HG03442 (cell line): ENCODE measurements around the gene SBF1.

Experiments used
- ATAC-seq: cut with Tn5 transposase; IDR thresholded peaks from one replicate; pipeline ENCODE4 v1.9.1; 2021; ENCODE audit warnings: mild to moderate bottlenecking, moderate library complexity; ENCODE audit not compliant: unreplicated experiment

The SBF1 gene

DNA sequence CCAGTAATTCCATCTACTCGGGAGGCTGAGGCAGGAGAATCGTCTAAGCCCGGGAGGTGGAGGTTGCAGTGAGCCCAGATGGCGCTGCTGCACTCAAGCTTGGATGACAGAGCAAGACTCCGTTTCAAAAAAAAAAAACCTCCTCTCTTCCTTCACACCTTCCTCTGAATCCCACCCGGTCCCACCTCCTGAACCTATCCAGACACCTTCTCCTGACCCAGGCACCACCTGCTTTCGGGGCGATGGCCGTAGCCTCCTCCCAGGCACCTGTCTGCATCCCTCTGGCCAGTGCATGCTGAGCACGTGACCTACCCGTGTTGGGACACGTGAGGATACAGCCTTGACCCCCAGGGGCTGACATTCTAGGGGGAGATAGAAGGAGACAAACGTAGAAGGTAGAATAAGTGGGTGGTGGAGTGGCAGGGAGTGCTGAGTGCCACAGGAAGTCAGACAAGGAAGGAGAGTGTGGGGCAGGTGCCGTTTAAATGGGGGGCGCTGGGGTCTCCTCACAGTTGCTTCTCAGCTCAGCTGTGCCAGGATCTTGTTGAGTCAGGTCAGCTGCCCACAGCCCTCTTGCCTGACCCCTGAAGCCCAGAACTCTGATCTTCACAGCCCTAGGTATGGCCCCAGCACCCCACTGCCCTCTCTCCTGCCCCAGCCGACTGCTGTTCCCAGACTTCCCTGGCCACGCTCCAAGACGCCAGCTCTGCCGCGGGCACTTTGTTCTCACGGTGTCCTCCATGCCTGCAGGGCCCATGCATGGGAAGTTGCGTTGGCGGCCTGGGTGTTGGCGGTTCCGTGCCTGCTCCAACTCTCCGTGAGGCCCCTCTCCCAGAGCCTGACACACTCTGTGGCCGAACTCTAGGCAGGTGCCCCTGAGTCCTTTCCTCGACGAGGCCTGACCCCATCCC lies 10.6 kb upstream of the SBF1 start:
- no peak for ATAC-seq

DNA sequence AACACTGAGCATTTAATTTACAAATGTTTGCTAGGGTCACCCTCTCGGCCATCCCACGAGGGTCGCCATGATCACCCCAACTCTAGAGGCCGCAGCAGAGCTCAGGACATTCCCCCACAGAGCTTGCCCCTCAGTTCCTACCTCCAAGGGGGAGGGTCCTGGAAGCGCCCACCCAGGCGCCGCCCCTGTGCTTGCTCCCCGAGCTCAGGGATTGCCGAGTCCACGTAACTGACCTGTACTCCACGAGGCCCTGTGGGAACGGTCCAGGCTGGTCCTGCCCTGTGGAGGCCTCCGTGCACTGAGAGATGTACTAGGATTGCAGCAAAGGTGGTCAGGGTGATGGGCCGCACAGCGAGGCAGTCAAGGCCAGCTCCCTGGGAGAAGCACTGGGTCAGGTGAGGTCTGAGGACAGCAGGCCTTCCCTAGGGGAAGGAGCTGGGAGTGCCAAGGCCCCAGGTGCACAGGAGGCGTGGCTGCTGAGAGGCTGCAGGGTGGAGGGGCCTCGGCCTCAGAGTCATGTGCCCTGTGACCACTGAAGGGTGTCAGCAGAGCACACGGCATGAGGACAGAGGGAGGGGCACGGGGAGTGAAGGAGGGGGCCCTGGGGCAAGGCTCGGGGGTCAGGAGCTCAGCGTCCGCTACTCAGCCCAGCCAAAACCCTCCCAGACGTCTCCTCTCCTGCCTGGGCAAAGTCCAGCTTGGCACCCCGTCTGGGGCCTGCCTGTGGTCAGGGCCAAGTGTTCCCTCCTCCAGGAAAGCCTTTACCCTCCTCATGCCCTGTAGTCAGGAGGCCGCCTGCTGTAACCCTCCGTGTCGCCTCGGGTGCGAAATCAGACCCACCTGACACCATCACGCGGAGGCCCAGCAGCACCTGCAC lies 9.4 kb upstream of the SBF1 start:
- ATAC-seq, result no peak

DNA sequence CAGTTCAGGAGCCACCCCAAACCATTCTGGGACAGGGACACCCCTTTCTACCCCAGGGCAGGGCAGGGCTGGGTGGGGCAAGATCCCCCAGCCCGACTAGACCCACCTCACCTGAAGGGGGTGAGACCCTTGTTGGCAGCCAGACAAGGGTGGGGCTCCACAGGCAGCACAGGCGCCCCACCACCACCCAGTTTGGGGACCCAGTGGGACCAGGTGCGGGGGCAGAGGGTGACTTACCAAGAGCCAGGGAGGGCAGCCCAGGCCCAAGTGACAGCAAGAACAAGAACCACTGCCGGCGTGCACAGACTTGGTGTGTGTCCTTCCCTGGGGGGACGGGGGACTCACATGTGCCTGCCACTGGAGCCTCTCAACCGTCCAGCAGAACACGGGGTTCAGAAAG lies 8.7 kb upstream of the SBF1 start:
- no peak for ATAC-seq

DNA sequence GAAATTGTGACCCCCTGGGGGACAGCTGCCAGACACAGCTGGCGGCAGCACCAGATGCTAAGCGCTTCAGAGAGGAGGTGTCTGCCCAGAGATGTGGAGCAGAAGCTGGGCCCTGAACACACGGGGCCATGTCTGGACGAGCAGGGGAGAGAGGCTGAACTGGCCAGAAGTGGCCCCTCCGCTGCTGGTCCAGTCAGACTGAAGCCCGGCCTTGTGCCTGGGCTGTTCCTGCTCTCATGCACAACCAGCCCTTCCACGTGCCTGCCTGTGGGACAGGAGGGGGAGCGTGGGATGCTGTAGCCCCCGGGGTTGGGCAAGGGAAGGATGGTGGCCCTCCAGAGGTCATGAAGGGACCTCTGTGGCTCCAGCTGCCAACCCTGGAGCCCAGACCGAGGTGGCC lies 8.3 kb upstream of the SBF1 start:
- ATAC-seq, result no peak

DNA sequence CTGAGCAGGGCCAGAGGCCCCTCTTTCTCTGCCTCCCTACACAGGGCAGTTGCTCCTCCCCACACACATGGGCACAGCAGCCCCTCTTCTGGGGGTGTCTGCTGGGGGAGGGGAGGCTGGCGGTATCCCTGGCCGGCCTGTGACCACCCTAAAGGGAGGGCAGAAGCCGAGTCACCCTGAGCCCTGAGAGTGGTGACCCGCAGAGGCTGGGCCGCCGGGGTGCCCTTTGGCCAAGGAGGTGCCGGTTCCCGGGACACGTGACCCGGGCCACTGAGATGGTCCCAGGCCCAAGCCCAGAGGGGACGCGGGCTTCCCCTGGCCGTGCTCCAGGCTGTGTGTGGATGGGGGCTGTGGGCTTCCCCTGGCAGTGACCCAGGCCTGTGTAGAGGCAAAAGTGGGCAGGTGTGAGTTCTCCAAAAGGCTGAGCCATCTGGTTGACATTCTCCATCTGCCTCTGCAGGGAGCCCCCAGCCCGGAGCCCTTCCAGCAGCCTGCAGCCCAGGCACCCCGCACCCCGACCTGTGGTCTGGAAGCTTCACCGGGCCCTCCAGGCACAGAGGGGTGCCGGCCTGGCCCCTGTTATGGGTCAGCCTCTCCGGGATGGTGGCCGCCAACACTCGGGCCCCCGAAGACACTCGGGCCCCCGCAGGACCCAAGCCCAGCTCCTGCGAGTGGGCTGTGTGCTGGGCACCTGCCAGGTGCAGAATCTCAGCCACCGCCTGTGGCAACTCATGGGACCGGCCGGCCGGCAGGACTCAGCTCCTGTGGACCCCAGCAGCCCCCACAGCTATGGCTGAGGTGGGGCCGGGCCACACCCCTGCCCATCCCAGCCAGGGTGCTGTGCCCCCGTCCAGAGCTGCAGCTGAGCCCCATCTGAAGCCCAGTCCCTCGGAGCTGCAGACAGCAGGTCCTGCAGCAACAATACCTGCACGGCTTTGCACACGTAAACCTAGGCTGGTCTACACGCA lies 7.6 kb upstream of the SBF1 start:
- no peak for ATAC-seq

DNA sequence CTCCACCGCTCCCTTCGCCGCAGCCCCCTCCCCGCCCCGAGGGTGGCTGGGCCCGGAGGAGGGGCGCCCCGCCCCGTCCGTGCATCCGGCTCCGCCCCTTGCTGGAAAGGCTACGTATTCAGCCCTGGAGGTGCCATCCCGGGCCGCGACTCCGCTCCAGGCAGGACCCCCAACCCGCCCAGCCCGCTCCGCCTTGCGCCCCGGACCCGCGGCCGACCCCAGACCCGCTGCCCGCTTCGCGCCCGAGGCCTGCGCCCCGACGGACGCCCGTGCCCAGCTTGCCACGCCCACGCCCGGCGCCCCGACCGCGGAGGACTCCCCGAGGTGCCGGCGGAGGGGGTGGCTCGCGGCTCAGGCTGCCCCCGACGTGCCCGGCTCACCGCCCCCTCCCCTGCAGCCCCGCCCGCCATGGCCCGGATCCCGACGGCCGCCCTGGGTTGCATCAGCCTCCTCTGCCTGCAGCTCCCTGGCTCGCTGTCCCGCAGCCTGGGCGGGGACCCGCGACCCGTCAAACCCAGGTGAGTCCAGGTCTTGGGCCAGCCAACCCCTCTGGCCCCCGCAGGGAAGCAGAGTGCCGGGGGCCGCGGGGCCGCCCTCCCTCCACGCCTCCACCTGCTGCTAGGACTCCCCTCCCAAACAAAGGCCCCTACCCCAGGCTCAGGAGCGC lies 6.7 kb upstream of the SBF1 start, which contains the start of gene ADM2:
Gene ADM2 (plus strand): TSS at position 104 of the 667 bp plus-strand sequence. CDS start 305 bp downstream, at position 409.
- ATAC-seq, result no peak

DNA sequence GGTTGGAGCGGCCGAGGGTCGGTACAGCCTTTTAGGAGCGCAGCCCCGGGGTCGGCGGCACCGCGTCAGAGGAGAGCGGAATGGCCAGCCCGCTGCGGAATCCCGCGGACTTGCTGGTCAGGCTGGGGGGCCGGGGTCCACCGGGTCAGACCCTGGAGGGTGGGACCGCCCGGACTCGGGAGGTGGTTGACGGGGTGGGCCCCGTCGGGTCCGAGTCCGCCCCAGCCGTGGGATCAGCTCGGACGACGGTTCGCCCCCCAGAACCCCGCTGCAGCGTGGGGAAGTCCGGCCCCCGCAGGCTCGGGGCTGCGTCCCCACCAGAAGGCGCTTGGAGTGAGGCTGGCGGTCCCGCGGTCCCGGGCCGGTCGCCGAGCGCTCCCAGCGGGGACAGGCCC lies 6.2 kb upstream of the SBF1 start:
- no peak for ATAC-seq

DNA sequence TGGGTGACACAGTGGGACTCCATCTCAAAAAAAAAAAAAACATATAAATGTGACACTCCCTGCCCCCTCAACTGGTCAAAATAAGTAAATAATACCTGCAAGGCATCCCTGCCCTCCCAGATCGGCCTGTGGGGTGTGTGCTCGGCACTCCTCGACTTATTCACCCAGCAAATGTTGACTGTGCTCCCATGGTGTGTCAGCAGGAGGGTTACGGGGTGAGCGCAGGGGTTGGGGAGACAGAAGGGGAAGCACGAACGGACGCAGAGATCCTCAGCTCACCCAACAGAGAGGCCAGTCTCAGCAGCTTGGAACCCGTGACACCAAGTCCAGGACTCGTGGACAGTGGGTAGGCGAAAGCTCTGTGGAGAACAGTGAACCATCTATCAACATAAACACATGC lies 4.9 kb upstream of the SBF1 start:
- no peak for ATAC-seq

DNA sequence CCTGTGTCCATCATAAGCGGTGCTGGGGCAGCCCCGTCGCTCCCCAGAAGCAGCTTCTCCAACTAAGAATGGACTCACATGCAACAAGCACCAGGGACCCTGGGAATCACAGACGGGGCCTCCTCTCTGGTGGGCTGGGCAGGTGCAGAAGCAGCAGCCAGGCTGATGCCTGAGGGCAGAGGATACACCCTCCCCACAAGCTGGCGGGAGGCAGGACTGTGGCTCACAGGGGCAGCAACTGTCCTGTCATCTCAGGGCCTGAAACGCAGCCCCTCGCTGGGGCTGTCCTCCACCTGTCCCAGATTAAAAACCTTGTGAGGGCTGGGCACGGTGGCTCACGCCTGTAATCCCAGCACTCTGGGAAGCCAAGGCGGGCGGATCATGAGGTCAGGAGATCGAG lies 3.1 kb upstream of the SBF1 start:
- ATAC-seq, result no peak

DNA sequence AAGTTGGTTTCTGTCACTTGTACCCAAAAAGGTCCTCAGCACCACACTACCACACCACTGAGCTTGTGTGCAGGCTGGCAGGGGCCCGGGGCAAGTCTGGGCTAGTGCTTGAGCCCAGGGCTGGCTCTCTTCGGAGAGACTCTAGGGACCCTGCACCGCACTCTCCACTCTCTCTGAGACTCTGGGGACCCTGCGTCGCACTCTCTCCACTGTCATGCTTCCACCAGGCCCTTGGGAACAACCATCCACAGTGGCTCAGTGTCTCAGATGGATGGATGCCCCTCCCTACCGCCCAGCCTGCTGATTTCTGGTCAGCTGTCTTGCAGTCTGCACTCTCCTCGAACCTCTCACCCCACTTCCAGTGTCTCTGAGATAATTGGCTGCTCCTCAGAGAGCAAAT lies 2.0 kb upstream of the SBF1 start:
- ATAC-seq, result no peak

DNA sequence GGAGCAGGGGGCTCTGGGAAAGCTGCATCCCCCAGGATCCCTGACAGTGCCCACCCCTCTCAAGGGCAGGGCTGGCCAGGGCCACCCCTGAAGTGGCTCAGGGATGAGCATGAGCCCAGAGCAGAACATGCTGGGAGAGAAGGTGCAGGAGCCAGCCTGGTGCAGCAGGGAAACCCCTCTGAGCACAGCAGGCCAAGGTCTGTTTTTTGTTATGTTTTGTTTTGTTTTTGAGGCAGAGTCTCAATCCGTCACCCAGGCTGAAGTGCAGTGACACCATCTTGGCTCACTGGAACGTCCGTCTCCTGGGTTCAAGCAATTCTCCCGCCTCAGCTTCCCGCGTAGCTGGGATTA lies 792 bp upstream of the SBF1 start:
- ATAC-seq, result no peak

DNA sequence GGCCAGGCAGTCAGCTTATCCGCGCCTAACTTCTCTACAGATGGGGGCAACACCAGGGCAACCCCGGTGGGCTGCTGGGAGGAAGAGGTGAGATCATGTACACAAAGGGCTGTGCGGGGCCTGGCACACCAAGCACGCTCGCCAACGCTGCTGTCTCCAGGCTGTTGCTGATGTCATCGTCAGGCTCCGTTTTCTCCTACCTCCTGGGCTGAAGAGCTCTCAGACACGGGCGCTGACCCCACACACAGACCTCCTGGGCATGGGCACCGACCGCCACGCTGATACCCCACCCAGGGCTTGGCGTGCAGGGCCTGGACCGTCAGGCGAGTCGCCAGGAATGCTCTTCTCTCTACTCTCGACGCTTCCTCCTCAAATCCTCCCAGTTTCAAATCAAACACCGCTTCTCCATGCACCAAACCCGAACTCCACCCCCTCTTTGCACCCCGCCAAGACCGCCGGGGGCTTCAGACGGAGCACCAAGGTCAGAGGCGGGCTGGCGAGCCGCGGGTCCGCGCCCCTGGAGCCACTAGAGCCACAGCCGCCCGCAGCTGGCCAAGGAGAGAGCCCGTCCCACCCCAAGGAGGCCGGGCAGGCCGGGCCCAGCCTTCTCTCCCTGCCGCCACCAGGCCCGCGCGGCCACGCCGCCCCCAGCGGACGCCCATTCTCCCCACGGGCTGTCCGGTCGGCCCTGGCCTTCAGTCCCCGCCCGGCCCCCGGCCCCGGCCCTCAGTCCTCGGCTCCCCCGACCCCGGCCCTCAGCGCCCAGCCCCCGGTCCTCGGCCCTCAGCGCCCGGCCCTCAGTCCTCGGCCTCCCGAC lies 772 bp downstream of the SBF1 start:
- no peak for ATAC-seq

DNA sequence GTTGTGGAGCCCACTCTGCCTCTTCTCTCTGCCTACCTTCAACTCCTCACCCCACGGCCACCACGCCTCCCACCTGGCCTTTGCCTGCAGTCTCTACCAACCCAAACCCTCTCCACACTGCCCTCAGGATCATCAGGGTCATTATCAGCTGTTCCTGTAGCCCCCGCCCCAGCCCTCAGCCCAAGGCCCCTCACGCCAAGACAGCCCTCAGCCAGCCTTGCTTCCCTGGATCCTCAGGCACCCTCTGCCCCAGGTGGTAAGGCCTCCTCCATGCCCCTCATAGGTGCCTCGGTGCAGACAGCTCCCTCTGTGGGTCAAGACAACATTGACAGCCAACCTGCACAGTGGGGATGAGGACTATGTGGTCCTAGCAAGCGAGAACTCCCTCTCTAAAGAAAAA lies 1.7 kb downstream of the SBF1 start:
- ATAC-seq, result no peak

DNA sequence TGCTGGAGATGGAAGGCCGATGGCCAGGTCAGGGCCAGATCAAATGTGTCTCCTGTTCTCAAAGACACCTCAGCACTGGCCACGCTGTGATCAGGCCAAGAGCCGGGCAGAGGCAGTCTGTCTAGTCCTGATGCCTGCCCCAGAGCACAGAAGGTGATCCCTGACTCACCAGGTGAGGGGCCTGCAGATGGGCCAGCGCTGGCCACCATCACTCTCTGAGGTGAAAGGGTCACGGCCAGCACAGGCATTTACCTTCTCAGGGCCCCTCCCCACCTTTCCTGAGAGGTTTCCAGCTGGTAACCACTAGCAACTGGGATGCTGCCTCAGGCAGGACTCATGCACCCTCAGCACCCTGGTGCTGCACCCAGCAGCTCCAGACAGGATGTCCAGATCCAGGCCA lies 2.9 kb downstream of the SBF1 start:
- no peak for ATAC-seq

DNA sequence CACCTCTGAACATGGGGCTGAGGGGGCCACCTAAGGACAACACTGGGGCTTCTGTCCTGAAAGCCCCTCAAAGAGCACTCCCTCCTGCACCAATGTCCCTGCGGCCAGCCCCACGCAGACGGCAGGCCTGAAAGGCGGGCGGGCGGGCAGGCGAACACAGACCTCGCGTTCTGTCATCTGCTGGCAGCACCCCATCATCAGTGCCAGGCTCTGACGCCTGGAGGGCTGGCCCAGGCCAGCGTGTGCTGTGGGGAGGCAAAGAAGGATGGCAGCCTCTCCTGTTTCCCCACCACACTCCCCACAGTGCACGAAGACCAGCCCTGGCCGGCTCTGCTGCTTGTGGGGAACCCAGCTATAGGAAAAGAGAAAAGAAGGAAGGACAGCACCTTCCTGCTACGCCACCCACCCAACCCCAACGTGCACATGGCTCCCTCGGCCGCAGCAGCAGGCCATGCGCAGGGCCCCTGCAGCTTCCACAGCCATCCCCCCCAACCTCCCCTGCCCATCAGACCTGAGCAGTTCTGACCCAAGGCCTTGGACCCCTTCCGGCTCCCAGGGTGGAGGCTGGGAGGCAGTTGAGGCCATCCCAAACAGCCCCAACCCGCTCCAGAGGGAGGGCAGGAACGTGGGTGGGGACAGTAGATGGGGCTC lies 3.5 kb downstream of the SBF1 start:
- no peak for ATAC-seq

DNA sequence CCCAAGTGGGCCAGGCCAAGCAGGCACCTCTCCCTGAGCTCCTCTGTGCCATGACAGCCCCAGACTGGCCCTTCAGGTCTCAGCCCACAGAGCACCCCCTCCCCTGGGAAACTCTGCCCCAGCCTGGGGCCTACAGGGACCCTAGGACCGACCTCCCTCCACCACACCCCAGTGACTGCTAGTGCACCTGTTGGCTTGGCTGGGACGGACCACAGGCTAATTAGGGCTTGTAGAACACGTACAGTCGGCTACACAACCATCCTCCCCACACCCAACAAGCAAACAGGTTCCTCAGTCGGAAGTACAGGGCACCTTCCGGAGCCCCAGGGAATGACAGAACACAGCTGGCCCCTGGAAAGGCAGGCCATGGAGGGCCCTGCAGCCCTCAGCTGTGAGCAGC lies 4.3 kb downstream of the SBF1 start:
- no peak for ATAC-seq

DNA sequence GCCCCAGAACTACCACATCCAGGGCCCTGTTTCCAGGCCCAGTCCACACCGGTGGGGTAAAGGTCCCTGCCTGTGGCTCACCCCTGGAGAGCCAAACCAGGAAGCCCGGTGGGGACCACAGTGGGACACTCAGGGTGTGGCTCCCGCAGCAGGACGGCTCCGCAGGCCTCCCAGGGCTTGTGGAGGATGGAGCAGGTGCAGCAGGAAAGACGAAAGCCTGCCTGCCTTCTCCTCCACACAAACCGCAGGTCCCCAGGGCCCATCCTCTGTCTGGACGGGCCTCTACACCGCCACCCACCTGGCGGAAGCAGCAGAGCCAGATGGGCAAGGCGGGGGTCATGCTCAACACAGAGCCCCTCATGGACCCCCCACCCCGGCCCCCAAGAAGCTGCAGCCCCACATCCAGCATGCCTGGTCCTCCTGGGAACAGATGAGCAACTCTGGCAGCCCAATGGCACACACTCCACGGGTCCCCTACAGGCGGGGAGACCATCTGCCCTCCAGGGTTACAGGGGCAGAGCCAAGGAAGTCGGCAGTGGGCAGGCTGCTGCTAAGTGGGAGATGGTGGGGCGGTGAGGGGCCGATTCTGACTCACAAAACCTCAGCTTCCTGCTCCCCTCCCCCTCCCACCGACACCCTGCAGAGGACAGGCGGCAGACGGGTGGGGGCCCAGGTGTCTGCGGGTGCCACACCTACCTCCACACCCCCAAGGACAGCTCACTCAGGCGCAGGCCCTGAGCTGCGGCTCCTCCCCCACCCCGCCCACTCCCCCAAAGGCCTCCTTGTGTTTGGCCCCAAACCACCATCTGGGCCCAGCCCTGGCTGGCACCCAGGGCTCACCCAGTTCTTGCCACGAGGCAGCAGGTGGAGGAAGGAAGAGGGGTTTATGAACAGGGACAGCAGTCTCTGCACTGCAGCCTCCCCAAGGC lies 5.2 kb downstream of the SBF1 start:
- ATAC-seq, result peak; percentile 40

DNA sequence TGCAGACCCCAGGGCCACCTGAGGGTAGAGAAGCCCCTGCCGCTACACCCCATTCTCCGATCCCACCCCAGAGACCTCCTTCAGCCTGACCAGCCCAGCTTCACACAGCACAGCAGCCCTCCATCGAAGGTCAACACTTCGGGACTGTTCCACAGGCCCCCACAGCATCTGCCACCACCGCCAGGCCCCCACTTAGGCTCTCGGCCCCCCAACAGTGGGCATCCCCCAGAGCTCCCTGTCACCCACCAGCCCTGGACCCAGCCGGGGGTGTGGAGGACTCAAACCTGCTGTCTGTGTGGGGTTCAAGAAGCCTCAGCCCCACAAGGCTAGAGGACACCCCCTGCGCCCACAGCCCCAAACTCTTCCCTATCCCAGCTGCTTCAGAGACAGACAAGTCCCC lies 6.2 kb downstream of the SBF1 start:
- ATAC-seq, result no peak
